Left kidney (tissue), 1 donor: Measurements from ENCODE around the gene TARP.
"Not testable (repeated sequence)": the region's sequence is repeated elsewhere in the genome, so short reads cannot be mapped to it uniquely, and the experiment has no call there.

Experiments used
- DNase-seq: peaks from one replicate; pipeline ENCODE4 v3.0.0-alpha.2; 2013

TARP gene

DNA sequence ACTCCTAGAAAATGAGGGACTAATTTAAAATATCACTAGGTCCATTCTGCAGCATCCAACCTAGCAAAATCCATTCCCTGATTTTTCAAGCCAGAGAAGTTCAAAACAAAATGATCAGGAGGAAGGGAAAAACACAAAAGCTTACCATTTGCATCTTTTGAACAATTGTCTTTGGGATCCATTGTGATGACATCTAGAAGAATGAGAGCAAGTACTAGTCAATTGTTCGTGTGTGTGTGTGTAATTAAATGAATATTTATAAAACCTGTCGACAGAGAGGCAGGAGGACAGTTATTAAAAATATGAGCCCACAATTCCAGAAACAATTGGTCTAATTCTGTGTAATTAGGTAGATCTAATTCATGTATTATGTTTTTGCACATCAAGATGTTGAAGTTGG is 11.4 kb downstream of the TARP start:
- not testable (repeated sequence) for DNase-seq

- not testable (repeated sequence) for DNase-seq
Observed at GRCh38 chr7:38261601-38262000, 11.8 kb downstream of the TARP start.

- DNase-seq = not testable (repeated sequence)
Observed at GRCh38 chr7:38259157-38259556, 14.3 kb downstream of the TARP start.

- no peak for DNase-seq
Observed at GRCh38 chr7:38257350-38257677, 16.1 kb downstream of the TARP start.

DNA sequence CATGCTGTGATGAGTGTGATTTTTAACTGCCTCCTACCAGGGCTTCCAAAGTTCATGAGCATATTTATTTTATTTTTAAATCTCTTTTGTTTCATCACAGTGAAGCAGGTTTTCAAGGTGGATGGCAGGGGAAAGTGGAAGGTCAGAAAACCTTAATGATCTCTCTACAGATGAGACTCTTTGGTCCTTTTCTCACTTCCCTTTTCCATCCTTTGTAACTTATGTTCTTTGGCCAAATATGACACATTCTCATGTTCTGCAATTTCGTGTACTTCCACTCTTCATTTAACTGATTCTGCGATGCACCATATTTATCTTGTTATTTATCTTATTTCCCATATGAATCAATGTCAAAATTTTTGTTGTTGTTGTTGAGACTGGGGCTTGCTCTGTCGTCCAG is 23.6 kb downstream of the TARP start:
- DNase-seq = not testable (repeated sequence)

- DNase-seq = no peak
Observed at GRCh38 chr7:38248069-38248567, 25.3 kb downstream of the TARP start.

GRCh38 chr7:38245409-38245977 is 27.9 kb downstream of the TARP start:
- DNase-seq = no peak

DNA sequence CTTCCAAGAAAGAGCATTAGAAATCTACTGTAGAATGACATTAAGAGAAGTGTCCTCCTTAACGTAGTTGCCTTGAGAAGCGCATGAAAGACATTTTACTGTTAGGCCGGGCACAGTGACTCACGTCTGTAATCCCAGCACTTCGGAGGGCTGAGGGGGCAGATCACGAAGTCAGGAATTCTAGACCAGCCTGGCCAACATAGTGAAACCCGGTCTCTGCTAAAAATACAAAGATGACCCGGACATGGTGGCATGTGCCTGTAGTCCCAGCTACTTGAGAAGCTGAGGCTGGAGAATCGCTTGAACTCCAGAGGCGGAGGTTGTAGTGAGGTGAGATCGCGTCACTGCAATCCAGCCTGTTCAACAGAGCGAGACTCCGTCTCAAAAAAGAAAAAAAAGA is 28.9 kb downstream of the TARP start:
- DNase-seq = no peak

- DNase-seq = not testable (repeated sequence)
Observed at GRCh38 chr7:38243345-38243744, 30.1 kb downstream of the TARP start.

DNA sequence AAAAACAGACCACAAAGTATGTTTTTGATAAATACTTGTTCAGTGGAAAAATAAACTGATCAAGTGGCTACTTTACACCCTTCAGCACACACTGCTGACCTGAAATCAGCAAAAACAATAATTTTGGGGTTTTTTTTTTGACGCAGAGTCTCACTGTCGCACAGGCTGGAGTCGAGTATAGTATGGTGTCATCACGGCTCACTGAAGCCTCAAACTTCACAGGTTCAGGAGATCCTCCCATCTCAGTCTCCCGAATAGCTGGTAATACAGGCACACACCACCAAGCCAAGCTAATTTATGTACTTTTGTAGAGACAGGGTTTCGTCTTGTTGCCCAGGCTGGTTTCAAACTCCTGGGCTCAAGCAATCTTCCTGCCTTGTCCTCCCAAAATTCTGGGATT is 30.6 kb downstream of the TARP start:
- no peak for DNase-seq

DNA sequence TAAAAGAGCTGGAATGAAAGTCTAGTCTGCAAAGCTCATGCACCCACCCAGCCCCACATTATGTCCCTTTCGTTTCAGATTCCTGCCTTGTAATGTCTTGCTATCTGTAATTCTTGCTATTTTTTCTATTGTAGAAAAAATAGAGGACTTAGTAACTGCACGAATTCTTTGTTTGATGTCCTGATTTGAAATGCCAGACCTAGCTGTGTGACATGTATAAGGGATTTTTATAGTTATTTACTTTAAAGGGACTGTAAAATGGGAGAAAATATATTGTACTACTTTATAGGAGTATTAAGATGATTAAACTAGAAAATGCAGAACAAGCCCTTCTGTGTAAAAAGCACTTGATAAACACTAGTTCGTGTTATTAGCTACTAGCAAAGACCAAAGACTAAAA is 32.4 kb downstream of the TARP start:
- no peak for DNase-seq

DNA sequence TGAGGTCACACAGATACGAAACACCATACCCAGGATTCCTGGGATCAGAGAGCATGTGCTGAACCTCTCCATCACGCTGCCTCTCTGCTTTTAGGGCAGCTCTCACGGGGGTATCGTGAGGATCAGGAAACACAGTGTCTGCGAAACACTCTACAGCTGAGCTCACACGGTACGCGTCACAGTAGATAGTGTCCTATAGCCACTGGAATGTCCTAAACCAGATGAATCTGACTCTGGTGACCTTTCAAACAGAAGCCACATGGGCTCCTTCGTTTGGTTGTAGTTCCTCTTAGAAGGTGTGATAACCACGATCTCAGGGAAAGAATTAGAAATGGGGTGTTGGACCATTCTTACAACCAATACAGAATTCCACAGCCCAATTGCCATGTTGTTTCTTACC is 34.3 kb downstream of the TARP start:
- DNase-seq = not testable (repeated sequence)

- DNase-seq = no peak
Observed at GRCh38 chr7:38235606-38236005, 37.8 kb downstream of the TARP start.

GRCh38 chr7:38234759-38235158 is 38.7 kb downstream of the TARP start:
- not testable (repeated sequence) for DNase-seq

GRCh38 chr7:38232502-38233366 is 40.7 kb downstream of the TARP start:
- DNase-seq = no peak

DNA sequence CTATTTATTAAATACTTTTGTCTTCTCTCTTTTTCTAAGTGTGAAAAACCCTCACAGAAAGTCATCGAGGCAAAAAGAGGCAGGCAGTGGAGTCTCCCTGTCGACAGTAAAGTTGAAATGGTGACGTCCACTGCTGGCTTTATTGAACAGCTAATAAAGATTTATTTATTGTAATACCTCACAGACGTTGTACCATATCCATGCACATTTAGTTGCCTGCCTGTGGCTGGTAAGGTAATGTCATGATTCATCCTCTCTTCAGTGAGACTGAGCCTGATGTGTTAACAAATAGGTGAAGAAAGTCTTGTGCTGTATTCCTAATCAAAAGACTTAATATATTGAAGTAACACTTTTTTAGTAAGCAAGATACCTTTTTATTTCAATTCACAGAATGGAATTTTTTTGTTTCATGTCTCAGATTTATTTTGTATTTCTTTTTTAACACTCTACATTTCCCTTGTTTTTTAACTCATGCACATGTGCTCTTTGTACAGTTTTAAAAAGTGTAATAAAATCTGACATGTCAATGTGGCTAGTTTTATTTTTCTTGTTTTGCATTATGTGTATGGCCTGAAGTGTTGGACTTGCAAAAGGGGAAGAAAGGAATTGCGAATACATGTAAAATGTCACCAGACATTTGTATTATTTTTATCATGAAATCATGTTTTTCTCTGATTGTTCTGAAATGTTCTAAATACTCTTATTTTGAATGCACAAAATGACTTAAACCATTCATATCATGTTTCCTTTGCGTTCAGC is 43.4 kb downstream of the TARP start:
- DNase-seq = no peak

DNA sequence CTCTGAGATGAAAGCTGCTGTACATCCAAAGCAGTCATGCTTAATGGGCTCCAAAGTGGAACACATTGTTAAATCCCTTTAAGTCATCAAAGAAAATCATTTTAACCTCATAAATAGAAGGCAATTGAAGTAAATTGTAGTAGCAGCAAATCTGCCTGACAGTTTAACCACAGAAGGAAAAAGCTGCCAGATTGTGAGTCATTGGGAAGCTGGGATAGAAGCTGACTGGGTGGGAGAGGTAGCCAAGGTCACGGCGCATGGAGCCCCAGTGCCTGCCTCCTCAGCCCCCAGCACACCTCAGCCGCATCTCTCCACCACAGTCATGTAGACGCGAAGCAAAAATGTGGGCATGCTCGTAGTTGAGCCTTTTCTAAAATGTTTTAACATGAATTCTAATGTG is 44.0 kb downstream of the TARP start:
- no peak for DNase-seq

DNA sequence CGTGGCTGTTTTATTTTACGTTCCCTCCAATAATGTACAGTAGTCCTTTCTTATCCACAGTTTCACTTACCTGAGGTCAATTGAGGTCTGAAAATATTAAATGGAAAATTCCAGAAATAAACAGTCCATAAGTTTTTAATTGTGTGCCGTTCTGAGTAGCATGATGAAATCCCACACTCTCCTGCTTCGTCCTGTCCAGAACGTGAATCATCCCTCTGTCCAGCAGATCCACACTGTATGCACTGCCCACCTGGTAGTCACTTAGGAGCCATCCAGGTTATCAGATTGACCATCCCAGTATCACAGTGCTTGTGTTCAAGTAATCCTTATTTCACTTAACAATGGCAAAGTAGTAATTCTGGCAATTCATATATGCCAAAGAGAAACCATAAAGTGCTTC is 49.0 kb downstream of the TARP start:
- DNase-seq = no peak

DNA sequence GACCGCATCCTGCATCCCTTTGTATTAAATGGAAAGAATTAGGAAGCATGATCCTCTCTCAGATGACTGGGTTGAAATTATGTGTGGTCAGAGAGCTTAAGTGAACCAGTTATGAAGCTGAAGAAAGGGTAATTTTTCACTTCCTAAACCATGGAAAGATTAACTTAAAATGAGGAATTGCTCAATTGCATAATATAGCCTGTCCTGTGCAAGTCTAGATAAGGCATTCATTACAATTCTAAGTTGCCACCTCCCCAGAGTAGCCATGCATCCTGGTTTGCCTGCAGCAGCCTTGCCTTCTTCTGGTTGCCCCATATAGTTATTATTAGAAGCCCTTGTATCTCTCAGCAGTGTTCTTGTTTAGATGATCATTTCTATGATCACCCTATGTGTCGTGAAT is 50.1 kb downstream of the TARP start:
- DNase-seq = no peak

- peak; percentile 55 for DNase-seq
Observed at GRCh38 chr7:38222481-38223096, 50.8 kb downstream of the TARP start.

DNA sequence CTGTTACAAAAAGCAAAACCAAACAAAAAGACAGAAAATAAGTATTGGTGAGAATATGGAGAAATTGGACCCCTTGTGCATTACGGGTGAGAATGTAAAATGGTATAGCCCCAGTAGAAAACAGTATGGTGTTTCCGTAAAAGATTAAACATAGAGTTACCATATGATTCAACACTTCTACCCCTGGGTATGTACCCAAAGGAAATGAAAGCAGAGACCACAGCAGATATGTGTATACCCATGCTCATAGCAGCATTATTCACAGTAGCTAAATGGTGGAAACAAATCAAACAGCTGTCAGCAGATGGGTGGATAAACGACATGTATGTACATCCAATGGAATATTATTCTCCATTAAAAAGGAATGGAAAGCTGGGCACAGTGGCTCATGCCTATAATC is 53.0 kb downstream of the TARP start:
- DNase-seq = no peak

DNA sequence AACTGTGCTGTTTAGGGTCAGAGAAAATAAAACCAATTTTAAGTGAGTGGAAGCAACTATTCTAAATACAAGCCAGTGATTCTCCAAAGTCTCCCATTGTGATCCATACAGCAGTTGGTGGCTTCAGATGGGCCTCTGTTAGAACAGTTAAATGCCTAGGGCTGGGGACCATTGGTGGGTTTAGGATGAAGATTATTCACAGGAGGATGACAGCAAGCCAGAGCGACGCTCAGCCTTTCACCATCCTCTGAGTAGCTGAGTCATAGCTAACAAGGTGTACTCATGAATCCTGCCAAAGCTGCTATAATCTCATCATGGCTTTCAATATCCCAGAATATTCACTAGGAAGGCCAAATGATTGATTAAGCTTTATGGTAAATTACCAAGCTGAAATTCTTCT is 55.8 kb downstream of the TARP start:
- DNase-seq = no peak
